NCI-H1417 (cell line): Measurements from ENCODE around the gene SIVA1.

Experiments
- DNase-seq, 3 experiments: peaks; one replicate each; lab custom pipeline; 2025; lab: John Stamatoyannopoulos, UW

The SIVA1 gene

GRCh38 chr14:104797115-104798044, 44.4 kb downstream of the SIVA1 start:
- DNase-seq = no peak

GRCh38 chr14:104798300-104799243, 45.6 kb downstream of the SIVA1 start:
- DNase-seq = no peak

GRCh38 chr14:104799244-104800014, 46.5 kb downstream of the SIVA1 start:
- DNase-seq = no peak

GRCh38 chr14:104800015-104800770, 47.2 kb downstream of the SIVA1 start:
- DNase-seq = peak; percentile 32 to 66 (median 63)

GRCh38 chr14:104800771-104801519, 48.0 kb downstream of the SIVA1 start, which contains the start of gene ZBTB42:
Gene ZBTB42, plus strand, starts transcription at chr14:104801101. Its CDS starts 97 bp downstream, at chr14:104801198.
- DNase-seq = peak in 2 of 3 experiments; percentile 76

GRCh38 chr14:104801520-104802393, 48.8 kb downstream of the SIVA1 start:
- peak in 1 of 3 experiments; percentile 45 for DNase-seq

- peak in 2 of 3 experiments; percentile 47 to 65 for DNase-seq
Observed at GRCh38 chr14:104802394-104803184, 49.6 kb downstream of the SIVA1 start.

- peak in 2 of 3 experiments; percentile 65 to 67 for DNase-seq
Observed at GRCh38 chr14:104803280-104803911, 50.4 kb downstream of the SIVA1 start.

GRCh38 chr14:104803912-104804410, 51.0 kb downstream of the SIVA1 start:
- peak in 1 of 3 experiments; percentile 67 for DNase-seq

GRCh38 chr14:104804481-104805325, 51.8 kb downstream of the SIVA1 start:
- no peak for DNase-seq

GRCh38 chr14:104805326-104805678, 52.4 kb downstream of the SIVA1 start:
- DNase-seq = peak in 1 of 3 experiments; percentile 20

- no peak for DNase-seq
Observed at GRCh38 chr14:104805941-104806624, 53.1 kb downstream of the SIVA1 start.

- DNase-seq = no peak
Observed at GRCh38 chr14:104806625-104807465, 53.9 kb downstream of the SIVA1 start.

- no peak for DNase-seq
Observed at GRCh38 chr14:104808456-104808855, 55.5 kb downstream of the SIVA1 start.
